Measurements from ENCODE around the gene NUP62CL. TPM values are rescaled to one million over a fixed set of nuclear protein-coding genes. Genes with fewer than 3 reads are reported as not detected.
"Not testable (repeated sequence)": the region's sequence is repeated elsewhere in the genome, so short reads cannot be mapped to it uniquely, and the experiment has no call there.

NUP62CL gene
- total RNA-seq, 5 donors from 2014 or later (not counting 1 experiment from before 2014, with no cell fraction given) = 0.26 to 4.0 (median 3.7) TPM

GRCh38 chrX:107207089-107207488, 856 bp upstream of the NUP62CL start:
- CTCF ChIA-PET = no interaction called here
- no peaks in the 10 kb centered on the region for H3K36me3 ChIP-seq (ENCODE audit: control insufficient read depth in 2 of 2, extremely low read depth in 1 of 2, insufficient read depth in 1 of 2, low read length in 1 of 2)
- Mint-ChIP-seq H3K36me3 (no peaks in the 10 kb centered on the region), H3K27me3 (peaks cover 0 to 5% of the 10 kb centered on the region in 2 donors), H3K9me3 (no peaks in the 10 kb centered on the region), H3K4me1 (peaks cover 0 to 7% (median 3%) of the 10 kb centered on the region in 3 donors), H3K27ac (no peak overlapping the region), H3K4me3 (peak overlapping the region in 1 of 3 donors; percentile 15)
- DNase-seq = peak in 1 of 35 experiments; percentile 2
- H3K27me3 ChIP-seq (replicated peaks in 1 of 2; ENCODE audit: control insufficient read depth in 2 of 2, extremely low read depth in 1 of 2, insufficient read depth in 2 of 2, low read length in 1 of 2) = peaks cover 0 to 5% of the 10 kb centered on the region in 2 experiments
- H3K4me3 ChIP-seq (ENCODE audit: control insufficient read depth in 1 of 2, extremely low read depth in 1 of 2, low read length in 1 of 2) = no peak overlapping the region
- no peaks in the 10 kb centered on the region for H3K9me3 ChIP-seq
- H3K27ac ChIP-seq (ENCODE audit: low read length) = no peak overlapping the region
- ATAC-seq (replicated peaks in 1 of 4) = no peak
- H3K4me1 ChIP-seq (ENCODE audit: control insufficient read depth in 1 of 2, extremely low read depth in 1 of 2, insufficient read depth in 2 of 2, low read length in 2 of 2) = peaks cover 0 to 11% of the 10 kb centered on the region in 2 experiments
- WGBS (ENCODE audit: insufficient coverage) = 100% methylated on average over 2 of the region's 7 CpGs
- POLR2A ChIA-PET = no interaction called here

- ChIA-PET CTCF (no interaction called here), POLR2A (no interaction called here)
- H3K27me3 Mint-ChIP-seq = peaks cover 0 to 5% of the 10 kb centered on the region in 2 donors
- peaks cover 0 to 7% (median 3%) of the 10 kb centered on the region in 3 donors for H3K4me1 Mint-ChIP-seq
- peak overlapping the region; percentile 86 to 87 (median 86) for H3K4me3 Mint-ChIP-seq
- ATAC-seq (replicated peaks in 1 of 4) (no peak), DNase-seq (peak in 1 of 35 experiments; percentile 0)
- peaks cover 0 to 11% of the 10 kb centered on the region in 2 experiments for H3K4me1 ChIP-seq (ENCODE audit: control insufficient read depth in 1 of 2, extremely low read depth in 1 of 2, insufficient read depth in 2 of 2, low read length in 2 of 2)
- WGBS (ENCODE audit: insufficient coverage) = 0% methylated on average over 2 of the region's 9 CpGs
- no peaks in the 10 kb centered on the region for H3K36me3 Mint-ChIP-seq
- no peak overlapping the region for H3K27ac Mint-ChIP-seq
- no peaks in the 10 kb centered on the region for H3K9me3 Mint-ChIP-seq
- H3K4me3 ChIP-seq (ENCODE audit: control insufficient read depth in 1 of 2, extremely low read depth in 1 of 2, low read length in 1 of 2) = peak overlapping the region; percentile 66 to 71
- H3K36me3 ChIP-seq (ENCODE audit: control insufficient read depth in 2 of 2, extremely low read depth in 1 of 2, insufficient read depth in 1 of 2, low read length in 1 of 2) = no peaks in the 10 kb centered on the region
- peaks cover 0 to 5% of the 10 kb centered on the region in 2 experiments for H3K27me3 ChIP-seq (replicated peaks in 1 of 2; ENCODE audit: control insufficient read depth in 2 of 2, extremely low read depth in 1 of 2, insufficient read depth in 2 of 2, low read length in 1 of 2)
- no peaks in the 10 kb centered on the region for H3K9me3 ChIP-seq
- H3K27ac ChIP-seq (ENCODE audit: low read length) = no peak overlapping the region
These were observed 448 bp upstream of the NUP62CL start for GRCh38 chrX:107206697-107207065.

- Mint-ChIP-seq H3K27me3 (peaks cover 0 to 15% of the 10 kb centered on the region in 2 donors), H3K36me3 (no peaks in the 10 kb centered on the region), H3K9me3 (no peaks in the 10 kb centered on the region), H3K27ac (no peak overlapping the region), H3K4me3 (no peak overlapping the region), H3K4me1 (peaks cover 0 to 7% (median 3%) of the 10 kb centered on the region in 3 donors)
- Histone ChIP-seq H3K36me3 (ENCODE audit: control insufficient read depth in 2 of 2, extremely low read depth in 1 of 2, insufficient read depth in 1 of 2, low read length in 1 of 2) (no peaks in the 10 kb centered on the region), H3K27ac (ENCODE audit: low read length) (no peak overlapping the region), H3K4me1 (ENCODE audit: control insufficient read depth in 1 of 2, extremely low read depth in 1 of 2, insufficient read depth in 2 of 2, low read length in 2 of 2) (peaks cover 0 to 11% of the 10 kb centered on the region in 2 experiments), H3K27me3 (replicated peaks in 1 of 2; ENCODE audit: control insufficient read depth in 2 of 2, extremely low read depth in 1 of 2, insufficient read depth in 2 of 2, low read length in 1 of 2) (peaks cover 0 to 5% of the 10 kb centered on the region in 2 experiments), H3K9me3 (no peaks in the 10 kb centered on the region), H3K4me3 (ENCODE audit: control insufficient read depth in 1 of 2, extremely low read depth in 1 of 2, low read length in 1 of 2) (no peak overlapping the region)
- DNase-seq = no peak
- POLR2A ChIA-PET = no interaction called here
- no peak for ATAC-seq (replicated peaks in 1 of 4)
- CTCF ChIA-PET = interaction anchor here (0.6 to 0.7 kb wide), 2 partner anchors 19 to 188 kb away, joined by 3 to 4 read pairs; no protein-coding TSS in a partner anchor
- no CpG with 5 or more reads among the region's 6 CpGs for WGBS (ENCODE audit: insufficient coverage)
These were observed 2.1 kb downstream of the NUP62CL start for GRCh38 chrX:107204068-107204605.

- DNase-seq (no peak), ATAC-seq (replicated peaks in 1 of 4) (no peak)
- H3K9me3 ChIP-seq = no peaks in the 10 kb centered on the region
- ChIA-PET CTCF (no interaction called here), POLR2A (no interaction called here)
- H3K27me3 ChIP-seq (replicated peaks in 1 of 2; ENCODE audit: control insufficient read depth in 2 of 2, extremely low read depth in 1 of 2, insufficient read depth in 2 of 2, low read length in 1 of 2) = no peaks in the 10 kb centered on the region
- WGBS (ENCODE audit: insufficient coverage) = no CpG with 5 or more reads among the region's 3 CpGs
- Mint-ChIP-seq H3K9me3 (no peaks in the 10 kb centered on the region), H3K4me3 (no peak overlapping the region), H3K27me3 (peaks cover 0 to 20% of the 10 kb centered on the region in 2 donors), H3K27ac (no peak overlapping the region), H3K36me3 (no peaks in the 10 kb centered on the region), H3K4me1 (no peaks in the 10 kb centered on the region)
- no peak overlapping the region for H3K4me3 ChIP-seq (ENCODE audit: control insufficient read depth in 1 of 2, extremely low read depth in 1 of 2, low read length in 1 of 2)
- H3K27ac ChIP-seq (ENCODE audit: low read length) = no peak overlapping the region
- no peaks in the 10 kb centered on the region for H3K4me1 ChIP-seq (ENCODE audit: control insufficient read depth in 1 of 2, extremely low read depth in 1 of 2, insufficient read depth in 2 of 2, low read length in 2 of 2)
- H3K36me3 ChIP-seq (ENCODE audit: control insufficient read depth in 2 of 2, extremely low read depth in 1 of 2, insufficient read depth in 1 of 2, low read length in 1 of 2) = no peaks in the 10 kb centered on the region
These were observed 6.7 kb downstream of the NUP62CL start for GRCh38 chrX:107199491-107199890.

DNA sequence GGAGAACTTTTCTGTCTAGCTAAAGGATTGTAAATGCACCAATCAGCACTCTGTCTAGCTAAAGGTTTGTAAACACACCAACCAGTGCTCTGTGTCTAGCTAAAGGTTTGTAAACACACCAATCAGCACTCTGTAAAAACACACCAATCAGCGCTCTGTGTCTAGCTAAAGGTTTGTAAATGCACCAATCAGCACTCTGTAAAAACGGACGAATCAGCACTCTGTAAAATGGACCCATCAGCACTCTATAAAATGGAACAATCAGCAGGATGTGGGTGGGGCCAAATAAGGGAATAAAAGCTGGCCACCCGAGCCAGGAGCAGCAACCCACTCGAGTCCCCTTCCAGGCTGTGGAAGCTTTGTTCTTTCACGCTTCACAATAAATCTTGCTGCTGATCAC, 8.2 kb downstream of the NUP62CL start:
- WGBS (ENCODE audit: insufficient coverage) = 97% methylated on average over 3 of the region's 6 CpGs
- H3K9me3 Mint-ChIP-seq; CTCF ChIA-PET; H3K36me3 ChIP-seq (ENCODE audit: control insufficient read depth in 2 of 2, extremely low read depth in 1 of 2, insufficient read depth in 1 of 2, low read length in 1 of 2); H3K4me3 Mint-ChIP-seq; H3K27ac ChIP-seq (ENCODE audit: low read length); POLR2A ChIA-PET; H3K9me3 ChIP-seq; H3K4me1 Mint-ChIP-seq; H3K4me3 ChIP-seq (ENCODE audit: control insufficient read depth in 1 of 2, extremely low read depth in 1 of 2, low read length in 1 of 2); H3K27ac Mint-ChIP-seq; ATAC-seq (replicated peaks in 1 of 4); DNase-seq; H3K36me3 Mint-ChIP-seq; H3K27me3 ChIP-seq (replicated peaks in 1 of 2; ENCODE audit: control insufficient read depth in 2 of 2, extremely low read depth in 1 of 2, insufficient read depth in 2 of 2, low read length in 1 of 2); H3K4me1 ChIP-seq (ENCODE audit: control insufficient read depth in 1 of 2, extremely low read depth in 1 of 2, insufficient read depth in 2 of 2, low read length in 2 of 2): not testable (repeated sequence)
- peaks cover 0 to 20% of the 10 kb centered on the region in 2 donors for H3K27me3 Mint-ChIP-seq

GRCh38 chrX:107197319-107197718, 8.9 kb downstream of the NUP62CL start:
- CTCF ChIA-PET = no interaction called here
- WGBS (ENCODE audit: insufficient coverage) = 60% methylated on average over 1 of the region's 1 CpG
- H3K4me1 ChIP-seq (ENCODE audit: control insufficient read depth in 1 of 2, extremely low read depth in 1 of 2, insufficient read depth in 2 of 2, low read length in 2 of 2) = no peaks in the 10 kb centered on the region
- Mint-ChIP-seq H3K4me3 (no peak overlapping the region), H3K4me1 (no peaks in the 10 kb centered on the region), H3K9me3 (no peaks in the 10 kb centered on the region), H3K27me3 (peaks cover 0 to 20% of the 10 kb centered on the region in 2 donors), H3K36me3 (no peaks in the 10 kb centered on the region), H3K27ac (no peak overlapping the region)
- POLR2A ChIA-PET = no interaction called here
- H3K27me3 ChIP-seq (replicated peaks in 1 of 2; ENCODE audit: control insufficient read depth in 2 of 2, extremely low read depth in 1 of 2, insufficient read depth in 2 of 2, low read length in 1 of 2) = no peaks in the 10 kb centered on the region
- no peak for DNase-seq
- no peak for ATAC-seq (replicated peaks in 1 of 4)
- H3K27ac ChIP-seq (ENCODE audit: low read length) = no peak overlapping the region
- H3K4me3 ChIP-seq (ENCODE audit: control insufficient read depth in 1 of 2, extremely low read depth in 1 of 2, low read length in 1 of 2) = no peak overlapping the region
- H3K36me3 ChIP-seq (ENCODE audit: control insufficient read depth in 2 of 2, extremely low read depth in 1 of 2, insufficient read depth in 1 of 2, low read length in 1 of 2) = no peaks in the 10 kb centered on the region
- no peaks in the 10 kb centered on the region for H3K9me3 ChIP-seq

Data from T-cell (primary cell).